ENCODE data around the gene OOSP2. TPM values are rescaled to one million over a fixed set of nuclear protein-coding genes. Genes with fewer than 3 reads are reported as not detected.
"Not testable (repeated sequence)": the region's sequence is repeated elsewhere in the genome, so short reads cannot be mapped to it uniquely, and the experiment has no call there.

OOSP2 gene
- total RNA-seq, 1 experiment from 2014 or later, result not detected

DNA sequence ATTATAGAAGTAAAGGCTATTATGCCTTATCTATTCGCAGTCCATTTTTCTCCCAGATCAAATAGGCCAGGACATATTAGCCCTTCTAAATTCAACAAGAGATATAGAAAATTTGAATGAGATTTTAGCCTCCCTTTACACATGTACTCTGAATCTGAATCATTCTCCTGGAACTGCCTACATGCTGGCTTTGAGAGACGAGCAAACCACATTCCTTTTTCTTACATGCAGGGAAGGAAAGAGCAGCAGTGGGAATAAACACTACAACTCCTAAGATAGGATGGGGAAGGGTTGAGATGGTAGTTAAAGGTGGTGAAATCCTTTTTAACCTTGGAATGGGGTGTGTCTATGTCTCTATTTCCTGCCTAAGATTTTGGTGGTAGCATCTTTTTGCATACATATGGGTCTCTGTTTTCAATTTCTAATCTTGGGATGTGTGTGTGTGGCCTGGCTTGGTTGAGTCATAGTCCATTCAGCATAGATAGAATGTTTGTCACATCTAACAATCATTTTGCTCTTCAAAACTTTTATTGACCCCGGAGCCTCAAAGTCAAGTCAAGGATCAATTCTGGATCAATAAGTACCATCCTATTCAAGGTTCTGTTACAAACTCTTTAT lies 11.1 kb upstream of the OOSP2 start:
- H3K4me3 Mint-ChIP-seq, result no peak overlapping the region
- H3K27ac ChIP-seq (ENCODE audit: insufficient read length, low read depth, low read length), result no peak overlapping the region
- no peak overlapping the region for H3K27ac Mint-ChIP-seq
- no peaks in the 10 kb centered on the region for H3K36me3 Mint-ChIP-seq (ENCODE audit: insufficient read depth in 1 of 3, low read depth in 3 of 3)
- WGBS (ENCODE audit: extremely low coverage, insufficient read length, low lambda C conversion rate), result no CpG with 5 or more reads among the region's 3 CpGs
- no peaks in the 10 kb centered on the region for H3K23me2 ChIP-seq (ENCODE audit: insufficient read length, low read depth, low read length, poor library complexity, severe bottlenecking)
- H4K5ac ChIP-seq (ENCODE audit: insufficient read length, low read depth, low read length), result no peak overlapping the region
- H3K4me2 ChIP-seq (ENCODE audit: insufficient read depth, insufficient read length, low read length), result no peak overlapping the region
- TF ChIP-seq, protein P1, sequence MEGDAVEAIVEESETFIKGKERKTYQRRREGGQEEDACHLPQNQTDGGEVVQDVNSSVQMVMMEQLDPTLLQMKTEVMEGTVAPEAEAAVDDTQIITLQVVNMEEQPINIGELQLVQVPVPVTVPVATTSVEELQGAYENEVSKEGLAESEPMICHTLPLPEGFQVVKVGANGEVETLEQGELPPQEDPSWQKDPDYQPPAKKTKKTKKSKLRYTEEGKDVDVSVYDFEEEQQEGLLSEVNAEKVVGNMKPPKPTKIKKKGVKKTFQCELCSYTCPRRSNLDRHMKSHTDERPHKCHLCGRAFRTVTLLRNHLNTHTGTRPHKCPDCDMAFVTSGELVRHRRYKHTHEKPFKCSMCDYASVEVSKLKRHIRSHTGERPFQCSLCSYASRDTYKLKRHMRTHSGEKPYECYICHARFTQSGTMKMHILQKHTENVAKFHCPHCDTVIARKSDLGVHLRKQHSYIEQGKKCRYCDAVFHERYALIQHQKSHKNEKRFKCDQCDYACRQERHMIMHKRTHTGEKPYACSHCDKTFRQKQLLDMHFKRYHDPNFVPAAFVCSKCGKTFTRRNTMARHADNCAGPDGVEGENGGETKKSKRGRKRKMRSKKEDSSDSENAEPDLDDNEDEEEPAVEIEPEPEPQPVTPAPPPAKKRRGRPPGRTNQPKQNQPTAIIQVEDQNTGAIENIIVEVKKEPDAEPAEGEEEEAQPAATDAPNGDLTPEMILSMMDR (conservative IDR thresholded peaks at IDR 0.05), result no peak
- no peak overlapping the region for H2BK20ac ChIP-seq (ENCODE audit: low read depth, low read length, poor library complexity, severe bottlenecking)
- no peaks in the 10 kb centered on the region for H3K9me3 Mint-ChIP-seq
- no peaks in the 10 kb centered on the region for H3K4me1 ChIP-seq (ENCODE audit: insufficient read depth, low read length)
- no peaks in the 10 kb centered on the region for H3K79me2 ChIP-seq (ENCODE audit: insufficient read depth, low read length)
- H3T11ph ChIP-seq (ENCODE audit: low read length), result no peak overlapping the region
- no peak overlapping the region for H2BK12ac ChIP-seq (ENCODE audit: insufficient read length, low read depth, low read length)
- H3K18ac ChIP-seq (ENCODE audit: insufficient read length, low read depth, low read length), result no peak overlapping the region
- H2AK5ac ChIP-seq (ENCODE audit: insufficient read length, low read length), result no peak overlapping the region
- no peaks in the 10 kb centered on the region for H4K20me1 ChIP-seq (ENCODE audit: control insufficient read depth, insufficient read depth, insufficient read length)
- H2BK120ac ChIP-seq (ENCODE audit: low read depth, low read length, poor library complexity, severe bottlenecking), result no peak overlapping the region
- no peak for DNase-seq
- no peak overlapping the region for H2BK5ac ChIP-seq (ENCODE audit: insufficient read length, low read length)
- no peak overlapping the region for H3K23ac ChIP-seq (ENCODE audit: insufficient read length, low read depth, low read length)
- no peak overlapping the region for H2BK15ac ChIP-seq (ENCODE audit: low read depth, low read length)
- H3K9ac ChIP-seq (ENCODE audit: extremely low read depth, insufficient read length, low read length), result no peak overlapping the region
- no peaks in the 10 kb centered on the region for H3K4me1 Mint-ChIP-seq
- no peak overlapping the region for H4K8ac ChIP-seq (replicated peaks; ENCODE audit: insufficient read length, low read depth, low read length)
- H3K27me3 Mint-ChIP-seq (ENCODE audit: low read depth), result no peaks in the 10 kb centered on the region; the same call in 1 of the 2 replicates
- H3K14ac ChIP-seq (ENCODE audit: insufficient read depth, low read length), result no peak overlapping the region
- H3K9me3 ChIP-seq (ENCODE audit: control insufficient read depth, low read depth, low read length), result no peaks in the 10 kb centered on the region
- no peak overlapping the region for H4K91ac ChIP-seq (ENCODE audit: insufficient read length, low read depth, low read length)
- no peaks in the 10 kb centered on the region for H3K27me3 ChIP-seq (ENCODE audit: insufficient read depth, low read length)
- no peak overlapping the region for H2AFZ ChIP-seq (ENCODE audit: low read length)
- no peaks in the 10 kb centered on the region for H3K79me1 ChIP-seq (ENCODE audit: insufficient read depth, low read depth, low read length, poor library complexity, severe bottlenecking)
- no peak overlapping the region for H3K4ac ChIP-seq (ENCODE audit: low read depth, low read length)
- no peak overlapping the region for H3K56ac ChIP-seq (ENCODE audit: insufficient read length, low read depth, low read length)

DNA sequence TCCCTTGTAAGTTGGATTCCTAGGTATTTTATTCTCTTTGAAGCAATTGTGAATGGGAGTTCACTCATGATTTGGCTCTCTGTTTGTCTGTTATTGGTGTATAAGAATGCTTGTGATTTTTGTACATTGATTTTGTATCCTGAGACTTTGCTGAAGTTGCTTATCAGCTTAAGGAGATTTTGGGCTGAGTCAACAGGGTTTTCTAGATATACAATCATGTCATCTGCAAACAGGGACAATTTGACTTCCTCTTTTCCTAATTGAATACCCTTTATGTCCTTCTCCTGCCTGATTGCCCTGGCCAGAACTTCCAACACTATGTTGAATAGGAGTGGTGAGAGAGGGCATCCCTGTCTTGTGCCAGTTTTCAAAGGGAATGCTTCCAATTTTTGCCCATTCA lies 10.2 kb downstream of the OOSP2 start:
- H3K56ac ChIP-seq (ENCODE audit: insufficient read length, low read depth, low read length); H4K5ac ChIP-seq (ENCODE audit: insufficient read length, low read depth, low read length); H3T11ph ChIP-seq (ENCODE audit: low read length); H4K20me1 ChIP-seq (ENCODE audit: control insufficient read depth, insufficient read depth, insufficient read length); H3K79me2 ChIP-seq (ENCODE audit: insufficient read depth, low read length); H3K27ac ChIP-seq (ENCODE audit: insufficient read length, low read depth, low read length); H3K4me3 Mint-ChIP-seq; H3K36me3 Mint-ChIP-seq (ENCODE audit: insufficient read depth in 1 of 3, low read depth in 3 of 3); H2BK15ac ChIP-seq (ENCODE audit: low read depth, low read length); H2AK5ac ChIP-seq (ENCODE audit: insufficient read length, low read length); H2BK120ac ChIP-seq (ENCODE audit: low read depth, low read length, poor library complexity, severe bottlenecking); H3K9me3 Mint-ChIP-seq; H3K23ac ChIP-seq (ENCODE audit: insufficient read length, low read depth, low read length); H3K18ac ChIP-seq (ENCODE audit: insufficient read length, low read depth, low read length); H3K4me2 ChIP-seq (ENCODE audit: insufficient read depth, insufficient read length, low read length); H3K27ac Mint-ChIP-seq; H4K8ac ChIP-seq (replicated peaks; ENCODE audit: insufficient read length, low read depth, low read length); H3K4me1 ChIP-seq (ENCODE audit: insufficient read depth, low read length); H4K91ac ChIP-seq (ENCODE audit: insufficient read length, low read depth, low read length); DNase-seq; H3K9me3 ChIP-seq (ENCODE audit: control insufficient read depth, low read depth, low read length); H2BK20ac ChIP-seq (ENCODE audit: low read depth, low read length, poor library complexity, severe bottlenecking); H2AFZ ChIP-seq (ENCODE audit: low read length); H3K4ac ChIP-seq (ENCODE audit: low read depth, low read length); H2BK12ac ChIP-seq (ENCODE audit: insufficient read length, low read depth, low read length); H2BK5ac ChIP-seq (ENCODE audit: insufficient read length, low read length); H3K14ac ChIP-seq (ENCODE audit: insufficient read depth, low read length); H3K79me1 ChIP-seq (ENCODE audit: insufficient read depth, low read depth, low read length, poor library complexity, severe bottlenecking); H3K4me1 Mint-ChIP-seq; H3K9ac ChIP-seq (ENCODE audit: extremely low read depth, insufficient read length, low read length); H3K27me3 Mint-ChIP-seq (ENCODE audit: low read depth); H3K27me3 ChIP-seq (ENCODE audit: insufficient read depth, low read length); H3K23me2 ChIP-seq (ENCODE audit: insufficient read length, low read depth, low read length, poor library complexity, severe bottlenecking): not testable (repeated sequence)

Measured in H9 (cell line).